PC-9 (cell line): Measurements from ENCODE around the gene SOX12. TPM values are rescaled to one million over a fixed set of nuclear protein-coding genes. Genes with fewer than 3 reads are reported as not detected.
"Not testable (repeated sequence)": the region's sequence is repeated elsewhere in the genome, so short reads cannot be mapped to it uniquely, and the experiment has no call there.

ENCODE experiments used
- BruUV-seq: library from RNA; stranded (reverse); fragments of 400-500 nt; replicated peaks from 2 replicates; lab custom pipeline; 2021; lab: Mats Ljungman, UMichigan
- CTCF ChIA-PET: fragments of 300-600 bp; sonication (Branson Sonifier 250); formaldehyde crosslinking; loops from one replicate; lab custom pipeline; 2022; ENCODE audit warnings: antibody characterized with exemption; lab: Charles Lee
- POLR2A ChIA-PET: fragments of 300-600 bp; sonication (Branson Sonifier 250); formaldehyde crosslinking; loops from one replicate; lab custom pipeline; 2022; ENCODE audit warnings: antibody characterized with exemption; ENCODE audit not compliant: unreplicated experiment; lab: Charles Lee
- DNase-seq, 2 experiments: peaks; one replicate each; pipeline versions ENCODE4 v3.0.0 to v3.0.0-alpha.2; 2015 to 2022; ENCODE audit warnings: mixed read lengths in 1 of 2
- H2AFZ ChIP-seq: fragments of 200-600 bp; sonication (generic); 2 replicates; pipeline ENCODE4 v1.8.1; 2017; ENCODE audit warnings: antibody characterized with exemption
- H3F3A ChIP-seq: fragments of 200-600 bp; sonication (generic); 2 replicates; pipeline ENCODE4 v1.8.1; 2017; ENCODE audit warnings: antibody characterized with exemption, mild to moderate bottlenecking, low read depth; ENCODE audit not compliant: insufficient read depth
- H3K27ac ChIP-seq: fragments of 200-600 bp; sonication (generic); 2 replicates; pipeline ENCODE4 v1.6.1; 2016; ENCODE audit warnings: mixed run types
- H3K27me3 ChIP-seq: fragments of 200-600 bp; sonication (generic); 2 replicates; pipeline ENCODE4 v1.6.1; 2016; ENCODE audit warnings: low read depth, mixed run types; ENCODE audit not compliant: insufficient read depth
- H3K36me3 ChIP-seq: fragments of 200-600 bp; sonication (generic); 2 replicates; pipeline ENCODE4 v1.6.1; 2016; ENCODE audit warnings: low read depth, mixed run types
- H3K4me1 ChIP-seq: fragments of 200-600 bp; sonication (generic); replicated peaks from 2 replicates; pipeline ENCODE4 v1.6.1; 2016; ENCODE audit warnings: mixed run types; ENCODE audit not compliant: insufficient read depth
- H3K4me2 ChIP-seq: fragments of 200-600 bp; sonication (generic); 2 replicates; pipeline ENCODE4 v1.6.1; 2017; ENCODE audit warnings: mixed run types
- H3K4me3 ChIP-seq: fragments of 200-600 bp; sonication (generic); 2 replicates; pipeline ENCODE4 v1.6.1; 2016; ENCODE audit warnings: mixed run types
- H3K79me2 ChIP-seq: fragments of 200-600 bp; sonication (generic); 2 replicates; pipeline ENCODE4 v1.6.1; 2017; ENCODE audit warnings: low read depth, mixed run types
- H3K9me2 ChIP-seq: fragments of 200-600 bp; sonication (generic); 2 replicates; pipeline ENCODE4 v1.8.1; 2017; ENCODE audit warnings: mild to moderate bottlenecking; ENCODE audit not compliant: insufficient read depth
- H3K9me3 ChIP-seq: fragments of 200-600 bp; sonication (generic); 2 replicates; pipeline ENCODE4 v1.8.1; 2016; ENCODE audit warnings: low read depth; ENCODE audit not compliant: insufficient read depth
- H4K20me1 ChIP-seq: fragments of 200-600 bp; sonication (generic); 2 replicates; pipeline ENCODE4 v1.8.1; 2017; ENCODE audit not compliant: insufficient read depth
- CTCF ChIP-seq: fragments of 200-600 bp; sonication (generic); conservative IDR thresholded peaks from 2 replicates; pipeline ENCODE4 v1.6.1; 2017; ENCODE audit warnings: mixed run types, antibody characterized with exemption, mild to moderate bottlenecking, moderate library complexity
- EZH2 ChIP-seq: fragments of 200-600 bp; sonication (generic); IDR thresholded peaks from 2 replicates; pipeline ENCODE4 v1.8.0; 2017; ENCODE audit warnings: antibody characterized with exemption, low read depth
- intact Hi-C: fragments of 100-400 bp; cut with micrococcal nuclease; formaldehyde crosslinking; loops from one replicate; pipeline ENCODE4 v1.10.0; 2022; ENCODE audit not compliant: unreplicated experiment
- total RNA-seq: library from RNA; stranded (reverse); gene quantifications from 2 replicates; pipeline ENCODE4 v1.2.3, GENCODE V29; 2021

The SOX12 gene
- total RNA-seq, 1 experiment from 2014 or later = 57.1 TPM

GRCh38 chr20:354298-354977, 29.1 kb downstream of the SOX12 start:
- intact Hi-C loops = loop anchor here (1.0 to 5.0 kb wide), 6 partner anchors 77 to 414 kb away; partner anchors contain the start of gene SLC52A3
- Histone ChIP-seq H3F3A (peaks cover 8% of the 10 kb centered on the region; the same call in 1 of the 2 replicates), H3K4me2 (peak overlapping the region; percentile 8; the same call in 1 of the 2 replicates), H3K9me2 (no peaks in the 10 kb centered on the region), H3K4me1 (no peaks in the 10 kb centered on the region), H4K20me1 (no peaks in the 10 kb centered on the region), H2AFZ (no peak overlapping the region), H3K79me2 (no peaks in the 10 kb centered on the region), H3K9me3 (no peaks in the 10 kb centered on the region), H3K36me3 (no peaks in the 10 kb centered on the region), H3K4me3 (no peak overlapping the region), H3K27ac (no peak overlapping the region), H3K27me3 (no peaks in the 10 kb centered on the region)
- no TSS peak for BruUV-seq
- peak; percentile 59 to 80 for DNase-seq
- TF ChIP-seq EZH2 (no peak), CTCF (peak; percentile 96)
- ChIA-PET CTCF (interaction anchor here (0.6 to 2.3 kb wide), 6 partner anchors 12 to 377 kb away, joined by 3 to 19 read pairs (median 3); partner anchors contain the start of gene TRIB3), POLR2A (interaction anchor here (0.5 to 0.6 kb wide), 3 partner anchors 12 to 158 kb away, joined by 3 to 7 read pairs (median 5); no protein-coding TSS in a partner anchor)

GRCh38 chr20:356154-356553, 30.8 kb downstream of the SOX12 start:
- H3K9me2 ChIP-seq, intact Hi-C loops, BruUV-seq: not testable (repeated sequence)

GRCh38 chr20:356745-357144, 31.4 kb downstream of the SOX12 start:
- ChIA-PET CTCF (interaction anchor here (0.7 kb wide), 1 partner anchor 72 kb away, joined by 3 read pairs; no protein-coding TSS in a partner anchor), POLR2A (interaction anchor here (0.6 kb wide), 1 partner anchor 44 kb away, joined by 7 read pairs; no protein-coding TSS in a partner anchor)
- BruUV-seq = no TSS peak
- intact Hi-C loops = no loop called here
- no peak overlapping the region for H3K4me2 ChIP-seq
- DNase-seq = no peak
- H3K27ac ChIP-seq = no peak overlapping the region
- no peaks in the 10 kb centered on the region for H4K20me1 ChIP-seq
- H3K79me2 ChIP-seq = no peaks in the 10 kb centered on the region
- TF ChIP-seq EZH2 = no peak
- no peak for TF ChIP-seq CTCF
- peaks cover 10% of the 10 kb centered on the region for H3K4me1 ChIP-seq
- H2AFZ ChIP-seq = no peak overlapping the region
- peaks cover 16% of the 10 kb centered on the region; the same call in 1 of the 2 replicates for H3F3A ChIP-seq
- H3K27me3 ChIP-seq = no peaks in the 10 kb centered on the region
- no peaks in the 10 kb centered on the region for H3K36me3 ChIP-seq
- H3K9me3 ChIP-seq = no peaks in the 10 kb centered on the region
- no peaks in the 10 kb centered on the region for H3K9me2 ChIP-seq
- H3K4me3 ChIP-seq = no peak overlapping the region

More at GRCh38 chr20:356154-356553, 30.8 kb downstream of the SOX12 start:
- ChIA-PET POLR2A (interaction anchor here (0.6 kb wide), 1 partner anchor 44 kb away, joined by 7 read pairs; no protein-coding TSS in a partner anchor), CTCF (interaction anchor here (2.3 kb wide), 1 partner anchor 76 kb away, joined by 19 read pairs; no protein-coding TSS in a partner anchor)
- H3K79me2 ChIP-seq, DNase-seq, H2AFZ ChIP-seq, H4K20me1 ChIP-seq, H3K4me2 ChIP-seq, H3K9me3 ChIP-seq, H3K27me3 ChIP-seq, H3K4me1 ChIP-seq, H3K27ac ChIP-seq, H3K36me3 ChIP-seq, H3K4me3 ChIP-seq: not testable (repeated sequence)
- peaks cover 12% of the 10 kb centered on the region; the same call in 1 of the 2 replicates for H3F3A ChIP-seq
